ENCODE data around the gene MIS18BP1.

MIS18BP1 gene

GRCh38 chr14:45249856-45250575, 3.0 kb downstream of the MIS18BP1 start:
- Histone ChIP-seq H3K27ac (no peak overlapping the region), H3K9me3 (ENCODE audit: severe bottlenecking) (peaks cover 4% of the 10 kb centered on the region), H3K27me3 (ENCODE audit: insufficient read depth, low read depth, severe bottlenecking) (no peaks in the 10 kb centered on the region), H3K4me3 (ENCODE audit: low read depth, low read length) (no peak overlapping the region), H3K36me3 (no peaks in the 10 kb centered on the region; the same call in none of the 2 replicates)
- no peak for DNase-seq
- no peak for TF ChIP-seq CTCF (IDR thresholded peaks at IDR 0.05; ENCODE audit: low read depth, low read length)

GRCh38 chr14:45247427-45247826, 5.6 kb downstream of the MIS18BP1 start:
- Histone ChIP-seq H3K27me3 (ENCODE audit: insufficient read depth, low read depth, severe bottlenecking) (no peaks in the 10 kb centered on the region), H3K4me3 (ENCODE audit: low read depth, low read length) (no peak overlapping the region), H3K36me3 (no peaks in the 10 kb centered on the region; the same call in 1 of the 2 replicates), H3K27ac (no peak overlapping the region), H3K9me3 (ENCODE audit: severe bottlenecking) (no peaks in the 10 kb centered on the region)
- no peak for DNase-seq
- no peak for TF ChIP-seq CTCF (IDR thresholded peaks at IDR 0.05; ENCODE audit: low read depth, low read length)

GRCh38 chr14:45246691-45247090, 6.3 kb downstream of the MIS18BP1 start:
- no peak for DNase-seq
- H3K36me3 ChIP-seq, result no peaks in the 10 kb centered on the region; the same call in 1 of the 2 replicates
- no peaks in the 10 kb centered on the region for H3K27me3 ChIP-seq (ENCODE audit: insufficient read depth, low read depth, severe bottlenecking)
- TF ChIP-seq CTCF (IDR thresholded peaks at IDR 0.05; ENCODE audit: low read depth, low read length), result no peak
- no peak overlapping the region for H3K4me3 ChIP-seq (ENCODE audit: low read depth, low read length)
- no peak overlapping the region for H3K27ac ChIP-seq
- no peaks in the 10 kb centered on the region for H3K9me3 ChIP-seq (ENCODE audit: severe bottlenecking)

GRCh38 chr14:45246151-45246550, 6.9 kb downstream of the MIS18BP1 start:
- H3K27me3 ChIP-seq (ENCODE audit: insufficient read depth, low read depth, severe bottlenecking), result no peaks in the 10 kb centered on the region
- no peak for DNase-seq
- no peak overlapping the region for H3K27ac ChIP-seq
- no peaks in the 10 kb centered on the region for H3K9me3 ChIP-seq (ENCODE audit: severe bottlenecking)
- no peak overlapping the region for H3K4me3 ChIP-seq (ENCODE audit: low read depth, low read length)
- H3K36me3 ChIP-seq, result no peaks in the 10 kb centered on the region; the same call in 1 of the 2 replicates
- no peak for TF ChIP-seq CTCF (IDR thresholded peaks at IDR 0.05; ENCODE audit: low read depth, low read length)

- no peak for DNase-seq
- Histone ChIP-seq H3K9me3 (ENCODE audit: severe bottlenecking) (no peaks in the 10 kb centered on the region), H3K36me3 (peaks cover 3% of the 10 kb centered on the region; the same call in 1 of the 2 replicates), H3K27me3 (ENCODE audit: insufficient read depth, low read depth, severe bottlenecking) (no peaks in the 10 kb centered on the region), H3K27ac (no peak overlapping the region), H3K4me3 (ENCODE audit: low read depth, low read length) (no peak overlapping the region)
- no peak for TF ChIP-seq CTCF (IDR thresholded peaks at IDR 0.05; ENCODE audit: low read depth, low read length)
These were observed 10.3 kb downstream of the MIS18BP1 start for GRCh38 chr14:45242706-45243105.

GRCh38 chr14:45238988-45239387, 14.0 kb downstream of the MIS18BP1 start:
- no peaks in the 10 kb centered on the region for H3K9me3 ChIP-seq (ENCODE audit: severe bottlenecking)
- H3K36me3 ChIP-seq, result peaks cover 10% of the 10 kb centered on the region
- no peak overlapping the region for H3K4me3 ChIP-seq (ENCODE audit: low read depth, low read length)
- DNase-seq, result no peak
- no peak for TF ChIP-seq CTCF (IDR thresholded peaks at IDR 0.05; ENCODE audit: low read depth, low read length)
- H3K27me3 ChIP-seq (ENCODE audit: insufficient read depth, low read depth, severe bottlenecking), result no peaks in the 10 kb centered on the region
- no peak overlapping the region for H3K27ac ChIP-seq

All from WERI-Rb-1 (cell line).